Upper lobe of left lung (tissue), 6 donors: ENCODE results near the gene POC5. TPM values are rescaled to one million over a fixed set of nuclear protein-coding genes. Genes with fewer than 3 reads are reported as not detected.

ENCODE experiments used
- ATAC-seq, 2 donors: fragments of 200-7000 bp; cut with Tn5 transposase; one replicate each; pipeline ENCODE4 v1.9.1; 2022; ENCODE audit warnings: mild to moderate bottlenecking in 2 of 2, moderate library complexity in 2 of 2; ENCODE audit not compliant: low FRiP score in 2 of 2
- DNase-seq, 2 donors: peaks; one replicate each; pipeline ENCODE4 v3.0.0-alpha.2; 2019 to 2020
- H3K27ac ChIP-seq, 4 donors: fragments of 200-600 bp; sonication (generic); one replicate each; pipeline ENCODE4 v1.5.1; 2016 to 2019
- H3K27me3 ChIP-seq, 4 donors: fragments of 200-600 bp; sonication (generic); one replicate each; pipeline ENCODE4 v1.5.1; 2017 to 2019
- H3K36me3 ChIP-seq, 4 donors: fragments of 200-600 bp; sonication (generic); one replicate each; pipeline ENCODE4 v1.5.1; 2016 to 2019
- H3K4me1 ChIP-seq, 4 donors: fragments of 200-600 bp; sonication (generic); one replicate each; pipeline ENCODE4 v1.5.1; 2018 to 2019
- H3K4me3 ChIP-seq, 4 donors: fragments of 200-600 bp; sonication (generic); one replicate each; pipeline ENCODE4 v1.5.1; 2017 to 2019; ENCODE audit warnings: mild to moderate bottlenecking in 2 of 4, moderate library complexity in 1 of 4
- H3K9me3 ChIP-seq, 4 donors: fragments of 200-600 bp; sonication (generic); one replicate each; pipeline ENCODE4 v1.5.1; 2018 to 2019
- EP300 ChIP-seq, 4 donors: sonication (generic); formaldehyde crosslinking; IDR thresholded peaks; one replicate each; pipeline ENCODE4 v1.5.1; 2017; ENCODE audit warnings: antibody characterized with exemption in 4 of 4, control low read depth in 2 of 4
- POLR2A ChIP-seq, 4 donors: fragments of 450-650 bp; IDR thresholded peaks; one replicate each; pipeline ENCODE4 v1.5.1; 2016 to 2017; ENCODE audit warnings: antibody characterized with exemption in 4 of 4, mild to moderate bottlenecking in 2 of 4
- POLR2AphosphoS5 ChIP-seq, 2 donors: sonication (generic); formaldehyde crosslinking; IDR thresholded peaks; one replicate each; pipeline ENCODE4 v1.5.1; 2017; ENCODE audit warnings: antibody characterized with exemption in 2 of 2
- WGBS, 2 donors: methylation state at CpG; one replicate each; pipeline ENCODE4 v1.1.5; 2017 to 2018; 5-methylcytosine and 5-hydroxymethylcytosine counted together
- total RNA-seq, 6 donors: library from RNA; depleted of rRNA in 4 of 6; stranded (reverse); fragments of >200 nt in 4 of 6; gene quantifications; one replicate each; pipeline versions ENCODE4 v1.1.0 to v1.2.1, GENCODE V29; 2016 to 2021
- TF ChIP-seq, protein P1 (sequence below), 6 experiments: fragments of 450-650 bp in 4 of 6; fragments of 200-600 bp in 2 of 6; sonication (generic) in 2 of 6; IDR thresholded peaks; one replicate each; pipeline ENCODE4 v1.5.1; 2016 to 2019; ENCODE audit warnings: antibody characterized with exemption in 6 of 6
- donor health status: DM: no; HTN: no; CAD: no; lungs with moderate emphysema.
- donor health status: DM: no; HTN: yes; CAD: no; lungs with severe emphysema.

Gene POC5
- total RNA-seq, 6 donors from 2014 or later: 8.9 to 46.2 (median 12.2) TPM

DNA sequence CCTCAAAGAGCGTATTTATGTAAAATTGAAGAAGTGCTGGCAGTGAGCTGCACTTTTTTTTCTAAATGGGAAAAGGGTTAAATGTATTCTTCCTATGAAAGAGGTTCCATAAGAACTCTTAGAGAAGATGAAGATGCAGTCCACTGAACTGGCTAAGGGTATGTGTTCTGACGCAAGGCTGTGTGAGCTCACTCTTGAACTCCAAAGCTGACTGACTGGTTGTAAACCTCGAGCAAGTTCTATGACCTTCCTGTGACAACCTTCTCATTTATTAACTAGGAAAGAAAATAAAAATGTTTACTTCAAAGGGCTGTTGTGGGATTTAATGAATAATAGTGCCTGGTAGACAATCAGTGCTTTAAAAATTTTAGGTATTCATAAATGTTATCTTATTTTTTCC, 46.7 kb downstream of the POC5 start:
- DNase-seq (no peak), ATAC-seq (no peak)
- peaks cover 0 to 22% (median 0%) of the 10 kb centered on the region in 4 donors for H3K36me3 ChIP-seq
- H3K27ac ChIP-seq: no peak overlapping the region
- no peak for TF ChIP-seq EP300 (IDR thresholded peaks at IDR 0.05)
- no peak for TF ChIP-seq POLR2A (IDR thresholded peaks at IDR 0.05)
- TF ChIP-seq, protein P1, sequence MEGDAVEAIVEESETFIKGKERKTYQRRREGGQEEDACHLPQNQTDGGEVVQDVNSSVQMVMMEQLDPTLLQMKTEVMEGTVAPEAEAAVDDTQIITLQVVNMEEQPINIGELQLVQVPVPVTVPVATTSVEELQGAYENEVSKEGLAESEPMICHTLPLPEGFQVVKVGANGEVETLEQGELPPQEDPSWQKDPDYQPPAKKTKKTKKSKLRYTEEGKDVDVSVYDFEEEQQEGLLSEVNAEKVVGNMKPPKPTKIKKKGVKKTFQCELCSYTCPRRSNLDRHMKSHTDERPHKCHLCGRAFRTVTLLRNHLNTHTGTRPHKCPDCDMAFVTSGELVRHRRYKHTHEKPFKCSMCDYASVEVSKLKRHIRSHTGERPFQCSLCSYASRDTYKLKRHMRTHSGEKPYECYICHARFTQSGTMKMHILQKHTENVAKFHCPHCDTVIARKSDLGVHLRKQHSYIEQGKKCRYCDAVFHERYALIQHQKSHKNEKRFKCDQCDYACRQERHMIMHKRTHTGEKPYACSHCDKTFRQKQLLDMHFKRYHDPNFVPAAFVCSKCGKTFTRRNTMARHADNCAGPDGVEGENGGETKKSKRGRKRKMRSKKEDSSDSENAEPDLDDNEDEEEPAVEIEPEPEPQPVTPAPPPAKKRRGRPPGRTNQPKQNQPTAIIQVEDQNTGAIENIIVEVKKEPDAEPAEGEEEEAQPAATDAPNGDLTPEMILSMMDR (IDR thresholded peaks at IDR 0.05): no peak
- no peak for TF ChIP-seq POLR2AphosphoS5 (IDR thresholded peaks at IDR 0.05)
- WGBS, 2 donors: 75 to 82% methylated on average over 3 of the region's 3 CpGs
- H3K27me3 ChIP-seq: no peaks in the 10 kb centered on the region
- H3K9me3 ChIP-seq: no peaks in the 10 kb centered on the region
- no peak overlapping the region for H3K4me3 ChIP-seq
- peaks cover 3 to 10% (median 8%) of the 10 kb centered on the region in 4 donors for H3K4me1 ChIP-seq

DNA sequence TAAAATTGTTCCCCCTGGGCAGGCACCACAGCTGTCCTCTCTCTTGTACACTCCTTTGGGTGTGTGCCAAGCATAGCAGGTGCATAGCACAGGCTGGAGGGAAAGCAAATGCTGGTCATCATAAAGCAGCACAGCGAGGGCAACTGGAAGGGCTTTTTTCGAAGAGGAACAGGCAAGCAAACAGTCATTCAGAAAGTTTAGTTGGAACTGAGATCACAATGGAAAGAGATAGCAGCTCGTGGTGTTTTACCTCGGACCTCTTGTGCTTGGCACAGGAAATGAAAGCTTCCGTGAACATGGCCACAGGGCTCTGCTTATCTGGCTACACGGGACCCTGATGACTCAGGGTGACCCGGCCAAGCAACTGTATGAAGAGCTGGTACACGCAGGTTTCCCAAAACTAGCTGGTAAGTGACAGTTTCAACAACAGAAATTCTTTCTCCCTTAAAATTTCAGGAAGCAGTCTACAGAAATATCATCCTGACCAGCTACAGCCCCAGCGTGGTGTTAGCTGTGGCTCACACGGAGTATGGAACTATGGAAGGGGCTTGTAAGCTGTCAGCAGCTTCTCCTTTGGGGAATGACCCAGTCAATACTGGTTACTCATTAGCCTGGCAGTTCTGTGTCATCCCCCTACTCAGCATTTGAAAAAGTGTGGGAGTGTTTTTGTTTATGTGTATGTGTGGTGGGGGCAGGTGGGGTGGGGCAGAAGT, 48.1 kb downstream of the POC5 start:
- H3K4me1 ChIP-seq: peaks cover 3 to 10% (median 8%) of the 10 kb centered on the region in 4 donors
- H3K4me3 ChIP-seq: peak overlapping the region in 2 of 4 donors; percentile 33 to 36
- peaks cover 0 to 9% (median 0%) of the 10 kb centered on the region in 4 donors for H3K36me3 ChIP-seq
- peak in 1 of 2 donors; percentile 44 for DNase-seq
- ATAC-seq: peak; percentile 59 to 75
- no peaks in the 10 kb centered on the region for H3K9me3 ChIP-seq
- WGBS, 2 donors: 35% methylated on average over 6 to 10 of the region's 10 CpGs
- no peaks in the 10 kb centered on the region for H3K27me3 ChIP-seq
- TF ChIP-seq, protein P1 (IDR thresholded peaks at IDR 0.05): no peak
- TF ChIP-seq POLR2AphosphoS5 (IDR thresholded peaks at IDR 0.05) (no peak), POLR2A (IDR thresholded peaks at IDR 0.05) (no peak), EP300 (IDR thresholded peaks at IDR 0.05) (no peak)
- peak overlapping the region in 3 of 4 donors; percentile 14 to 30 (median 19) for H3K27ac ChIP-seq

DNA sequence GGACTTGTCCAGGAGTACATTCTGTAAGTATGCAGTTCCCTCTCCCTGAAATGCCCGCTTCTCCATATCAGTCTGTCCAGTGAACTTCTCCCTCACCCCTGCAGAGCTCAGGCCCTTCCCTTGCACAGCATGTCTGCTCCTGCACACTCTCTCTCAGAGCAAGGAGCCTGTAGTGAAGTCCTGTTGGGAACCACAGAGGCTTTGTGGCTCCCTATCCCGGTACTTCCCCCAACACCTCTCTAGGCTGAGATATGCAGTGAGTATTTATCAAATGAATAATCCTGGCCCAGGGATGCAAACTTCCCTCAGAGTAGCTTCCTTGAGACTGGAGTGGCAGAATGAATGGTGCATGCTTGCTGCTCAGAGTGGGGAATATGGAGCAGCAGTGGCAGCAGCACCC, 48.8 kb downstream of the POC5 start:
- DNase-seq: no peak
- Histone ChIP-seq H3K4me3 (no peak overlapping the region), H3K27ac (no peak overlapping the region), H3K36me3 (peaks cover 0 to 5% (median 0%) of the 10 kb centered on the region in 4 donors), H3K4me1 (peaks cover 3 to 10% (median 8%) of the 10 kb centered on the region in 4 donors), H3K9me3 (no peaks in the 10 kb centered on the region), H3K27me3 (no peaks in the 10 kb centered on the region)
- TF ChIP-seq POLR2A (IDR thresholded peaks at IDR 0.05) (no peak), EP300 (IDR thresholded peaks at IDR 0.05) (no peak), POLR2AphosphoS5 (IDR thresholded peaks at IDR 0.05) (no peak)
- TF ChIP-seq, protein P1 (IDR thresholded peaks at IDR 0.05): no peak
- ATAC-seq: peak; percentile 16 to 35
- 84% methylated on average over 2 of the region's 2 CpGs for WGBS, 2 donors

DNA sequence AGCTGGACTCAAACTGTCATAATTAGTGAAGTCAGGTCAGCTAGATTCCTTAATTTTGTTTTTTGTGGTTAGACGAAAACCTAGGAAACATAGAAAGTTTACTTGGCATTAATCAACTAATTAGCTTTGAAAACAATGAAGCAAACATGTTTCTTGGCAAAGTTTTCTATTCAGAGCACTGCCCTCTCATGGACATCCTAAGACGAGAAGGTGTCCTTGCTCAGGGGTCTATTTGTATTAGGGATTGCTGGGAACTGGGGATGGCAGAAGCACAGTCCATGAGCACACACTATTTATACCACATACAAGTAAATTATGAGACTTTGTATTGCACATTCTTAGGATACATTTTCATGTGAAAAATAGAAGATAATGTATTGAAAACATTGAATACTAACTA, 49.7 kb downstream of the POC5 start:
- no peaks in the 10 kb centered on the region for H3K9me3 ChIP-seq
- H3K36me3 ChIP-seq: peaks cover 0 to under 1% (median 0%) of the 10 kb centered on the region in 4 donors
- no peaks in the 10 kb centered on the region for H3K27me3 ChIP-seq
- ATAC-seq (no peak), DNase-seq (no peak)
- peaks cover 3 to 10% (median 8%) of the 10 kb centered on the region in 4 donors for H3K4me1 ChIP-seq
- H3K27ac ChIP-seq: no peak overlapping the region
- WGBS, 2 donors: 60 to 65% methylated on average over 2 of the region's 2 CpGs
- H3K4me3 ChIP-seq: no peak overlapping the region
- TF ChIP-seq POLR2A (IDR thresholded peaks at IDR 0.05) (no peak), POLR2AphosphoS5 (IDR thresholded peaks at IDR 0.05) (no peak), EP300 (IDR thresholded peaks at IDR 0.05) (no peak)
- TF ChIP-seq, protein P1 (IDR thresholded peaks at IDR 0.05): no peak
